ENCODE measurements around the gene REXO1. TPM values are rescaled to one million over a fixed set of nuclear protein-coding genes. Genes with fewer than 3 reads are reported as not detected.

The REXO1 gene
- total and polyA plus RNA-seq, 2 of the 13 experiments (the other 11 are each of a cell fraction or from before 2014, with no cell fraction given): 5.0 to 11.2 TPM

- in situ Hi-C loops (cut with HindIII; ENCODE audit: extremely low pct_ligation_motif_present, low pct_unique_long_range_greater_than_20kb): no loop called here
- POLR2A ChIA-PET: no interaction called here
- no peak for TF ChIP-seq HNRNPLL (IDR thresholded peaks at IDR 0.05; ENCODE audit: low read depth, low read length, poor library complexity, severe bottlenecking)
- no peak for TF ChIP-seq ZNF7 (CRISPR knock-in tag; IDR thresholded peaks at IDR 0.05)
- no peak for TF ChIP-seq HHEX (CRISPR knock-in tag; IDR thresholded peaks at IDR 0.05)
- TF ChIP-seq UBTF (CRISPR knock-in tag; IDR thresholded peaks at IDR 0.05): no peak
- no peak for TF ChIP-seq THRA (CRISPR knock-in tag; IDR thresholded peaks at IDR 0.05; ENCODE audit: borderline replicate concordance)
- no peak for TF ChIP-seq MEIS2 (CRISPR knock-in tag; IDR thresholded peaks at IDR 0.05)
- TF ChIP-seq ATF5 (CRISPR knock-in tag; IDR thresholded peaks at IDR 0.05; ENCODE audit: low read depth): no peak
- no peak for TF ChIP-seq PHF5A (CRISPR knock-in tag; IDR thresholded peaks at IDR 0.05; ENCODE audit: low read depth, unreplicated experiment)
- TF ChIP-seq IKZF4 (CRISPR knock-in tag; IDR thresholded peaks at IDR 0.05; ENCODE audit: borderline replicate concordance, low read depth, not compliant biosample characterization): no peak
- no peak for TF ChIP-seq RNF219 (CRISPR knock-in tag; IDR thresholded peaks at IDR 0.05)
- TF ChIP-seq ZZZ3 (CRISPR knock-in tag; IDR thresholded peaks at IDR 0.05; ENCODE audit: borderline replicate concordance): no peak
- TF ChIP-seq GFI1 (CRISPR knock-in tag; IDR thresholded peaks at IDR 0.05; ENCODE audit: borderline replicate concordance): no peak
- TF ChIP-seq JARID2 (CRISPR knock-in tag; IDR thresholded peaks at IDR 0.05; ENCODE audit: insufficient replicate concordance): no peak
- no peak for TF ChIP-seq BRF2 (CRISPR knock-in tag; IDR thresholded peaks at IDR 0.05)
- no peak for TF ChIP-seq ZNF430 (CRISPR knock-in tag; IDR thresholded peaks at IDR 0.05)
These were observed 41.1 kb downstream of the REXO1 start for GRCh38 chr19:1807030-1807694.

More at GRCh38 chr19:1807030-1807694, 41.1 kb downstream of the REXO1 start:
- Histone ChIP-seq H3K79me2 (ENCODE audit: insufficient read depth, low read length) (no peaks in the 10 kb centered on the region), H3K4me1 (ENCODE audit: insufficient read depth, low read length) (peaks cover 6% of the 10 kb centered on the region; the same call in 1 of the 2 replicates), H3K9me3 (ENCODE audit: low read length) (no peaks in the 10 kb centered on the region), H2AFZ (ENCODE audit: low read length) (no peak overlapping the region), H3K4me2 (ENCODE audit: low read depth, low read length) (no peak overlapping the region), H3K4me3 (replicated peaks in 1 of 3; ENCODE audit: insufficient read depth in 1 of 3, low read depth in 2 of 3, low read length in 3 of 3) (no peak overlapping the region), H3K9ac (ENCODE audit: insufficient read depth, low read depth, low read length) (no peak overlapping the region), H4K20me1 (ENCODE audit: insufficient read depth, low read length) (no peaks in the 10 kb centered on the region), H3K36me3 (replicated peaks in 1 of 2; ENCODE audit: control insufficient read depth in 1 of 2, insufficient read depth in 2 of 2, low read length in 2 of 2) (no peaks in the 10 kb centered on the region), H3K27me3 (ENCODE audit: control insufficient read depth in 1 of 2, insufficient read depth in 2 of 2, low read length in 2 of 2) (no peaks in the 10 kb centered on the region; a peak in 1 of 5 replicates), H3K27ac (ENCODE audit: extremely low read length, insufficient read depth, low read length) (no peak overlapping the region)
- intact Hi-C loops (cut with micrococcal nuclease; ENCODE audit: unreplicated experiment): no loop called here
- FAIRE-seq (no peak), ATAC-seq (no peak), DNase-seq (ENCODE audit: low spot score) (no peak)
- no TSS peak for BruUV-seq (replicated peaks)
- WGBS (ENCODE audit: low lambda C conversion rate): 89% methylated on average over 25 of the region's 28 CpGs
- CTCF ChIA-PET (ENCODE audit: low intra/inter-chr PET ratio, low total read pairs): no interaction called here

All from HepG2 (cell line).